Measurements from ENCODE around the gene DHRS7B. TPM values are rescaled to one million over a fixed set of nuclear protein-coding genes. Genes with fewer than 3 reads are reported as not detected.
"Not testable (repeated sequence)": the region's sequence is repeated elsewhere in the genome, so short reads cannot be mapped to it uniquely, and the experiment has no call there.

DHRS7B gene
- total and polyA plus RNA-seq, 2 of the 13 experiments (the other 11 are each of a cell fraction or from before 2014, with no cell fraction given): 20.0 to 35.8 TPM

DNA sequence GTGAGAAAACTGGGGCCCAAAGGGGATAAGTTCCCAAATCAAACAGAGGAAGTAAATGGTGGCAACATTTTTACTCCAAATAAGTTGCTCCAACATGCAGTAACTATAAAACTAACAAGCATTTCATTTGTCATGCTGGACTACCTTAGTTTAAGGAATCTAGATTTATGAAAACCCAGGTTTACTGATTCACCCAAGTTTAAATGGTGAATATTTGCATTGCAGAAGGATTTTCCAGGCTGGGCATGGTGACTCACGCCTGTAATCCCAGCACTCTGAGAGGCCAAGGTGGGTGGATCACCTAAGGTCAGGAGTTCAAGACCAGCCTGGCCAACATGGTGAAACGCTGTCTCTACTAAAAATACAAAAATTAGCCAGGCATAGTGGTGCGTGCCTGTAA, 17.5 kb downstream of the DHRS7B start:
- H3K27me3 ChIP-seq (ENCODE audit: control insufficient read depth in 1 of 2, insufficient read depth in 2 of 2, low read length in 2 of 2); H3K9me3 ChIP-seq (ENCODE audit: low read length); H3K27ac ChIP-seq (ENCODE audit: extremely low read length, insufficient read depth, low read length); H3K79me2 ChIP-seq (ENCODE audit: insufficient read depth, low read length); H2AFZ ChIP-seq (ENCODE audit: low read length); H3K4me3 ChIP-seq (replicated peaks in 1 of 3; ENCODE audit: insufficient read depth in 1 of 3, low read depth in 2 of 3, low read length in 3 of 3); in situ Hi-C loops (cut with HindIII; ENCODE audit: extremely low pct_ligation_motif_present, low pct_unique_long_range_greater_than_20kb); BruUV-seq (replicated peaks); DNase-seq (ENCODE audit: low spot score); H4K20me1 ChIP-seq (ENCODE audit: insufficient read depth, low read length); ATAC-seq; intact Hi-C loops (cut with micrococcal nuclease; ENCODE audit: unreplicated experiment); H3K9ac ChIP-seq (ENCODE audit: insufficient read depth, low read depth, low read length); H3K4me2 ChIP-seq (ENCODE audit: low read depth, low read length); CTCF ChIA-PET (ENCODE audit: low intra/inter-chr PET ratio, low total read pairs); FAIRE-seq; H3K36me3 ChIP-seq (replicated peaks in 1 of 2; ENCODE audit: control insufficient read depth in 1 of 2, insufficient read depth in 2 of 2, low read length in 2 of 2); POLR2A ChIA-PET: not testable (repeated sequence)
- 79% methylated on average over 3 of the region's 3 CpGs for WGBS (ENCODE audit: low lambda C conversion rate)
- H3K4me1 ChIP-seq (ENCODE audit: insufficient read depth, low read length): peaks cover 12% of the 10 kb centered on the region
- TF ChIP-seq FOSL2 (CRISPR knock-in tag; IDR thresholded peaks at IDR 0.05): 0 out of 2 replicates have a peak, but pooled peaks have one; percentile 10

DNA sequence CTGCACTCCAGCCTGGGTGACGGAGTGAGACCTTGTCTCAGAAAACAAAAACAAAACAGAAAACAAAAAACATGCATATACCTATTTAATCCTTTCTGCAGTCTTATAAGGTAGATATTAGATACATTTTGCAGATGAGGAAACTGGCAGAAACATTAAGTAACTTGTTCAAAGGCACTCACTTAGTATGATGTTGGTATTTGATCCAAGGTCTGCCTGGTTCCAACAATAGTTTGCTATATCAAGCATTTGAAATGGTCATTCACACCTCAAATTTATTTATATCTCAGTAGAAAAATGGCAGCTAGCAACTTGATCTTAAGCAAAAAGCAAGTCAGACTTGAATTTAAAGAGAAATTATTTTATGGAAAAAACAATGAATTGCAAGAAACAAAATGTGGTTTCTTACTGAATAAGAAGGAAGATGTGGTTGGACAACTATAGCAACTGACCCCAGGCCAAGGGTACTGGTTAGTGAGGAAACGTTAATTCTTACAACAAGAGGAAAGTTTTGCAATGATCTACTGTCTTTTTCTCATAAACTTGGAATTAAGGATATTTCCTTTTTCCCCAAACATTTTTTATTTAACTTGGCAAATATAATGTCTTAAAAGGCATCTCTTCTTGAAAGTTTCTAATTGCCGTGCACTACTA, 19.7 kb downstream of the DHRS7B start:
- CTCF ChIA-PET (ENCODE audit: low intra/inter-chr PET ratio, low total read pairs): no interaction called here
- no peak for FAIRE-seq
- POLR2A ChIA-PET: no interaction called here

More for the DNA sequence above, 19.7 kb downstream of the DHRS7B start:
- TF ChIP-seq ZNF792 (CRISPR knock-in tag; IDR thresholded peaks at IDR 0.05): no peak
- no peak for TF ChIP-seq ZFY (CRISPR knock-in tag; IDR thresholded peaks at IDR 0.05)
- no peak for TF ChIP-seq SRY (CRISPR knock-in tag; IDR thresholded peaks at IDR 0.05)
- no peak for TF ChIP-seq PRPF4 (IDR thresholded peaks at IDR 0.05; ENCODE audit: low read depth, low read length, poor library complexity, severe bottlenecking)
- TF ChIP-seq PAWR (CRISPR knock-in tag; IDR thresholded peaks at IDR 0.05; ENCODE audit: borderline replicate concordance): no peak
- TF ChIP-seq ZNF468 (CRISPR knock-in tag; IDR thresholded peaks at IDR 0.05): no peak
- TF ChIP-seq DPF2 (CRISPR knock-in tag; IDR thresholded peaks at IDR 0.05; ENCODE audit: borderline replicate concordance, low read depth): no peak
- TF ChIP-seq, protein P1, sequence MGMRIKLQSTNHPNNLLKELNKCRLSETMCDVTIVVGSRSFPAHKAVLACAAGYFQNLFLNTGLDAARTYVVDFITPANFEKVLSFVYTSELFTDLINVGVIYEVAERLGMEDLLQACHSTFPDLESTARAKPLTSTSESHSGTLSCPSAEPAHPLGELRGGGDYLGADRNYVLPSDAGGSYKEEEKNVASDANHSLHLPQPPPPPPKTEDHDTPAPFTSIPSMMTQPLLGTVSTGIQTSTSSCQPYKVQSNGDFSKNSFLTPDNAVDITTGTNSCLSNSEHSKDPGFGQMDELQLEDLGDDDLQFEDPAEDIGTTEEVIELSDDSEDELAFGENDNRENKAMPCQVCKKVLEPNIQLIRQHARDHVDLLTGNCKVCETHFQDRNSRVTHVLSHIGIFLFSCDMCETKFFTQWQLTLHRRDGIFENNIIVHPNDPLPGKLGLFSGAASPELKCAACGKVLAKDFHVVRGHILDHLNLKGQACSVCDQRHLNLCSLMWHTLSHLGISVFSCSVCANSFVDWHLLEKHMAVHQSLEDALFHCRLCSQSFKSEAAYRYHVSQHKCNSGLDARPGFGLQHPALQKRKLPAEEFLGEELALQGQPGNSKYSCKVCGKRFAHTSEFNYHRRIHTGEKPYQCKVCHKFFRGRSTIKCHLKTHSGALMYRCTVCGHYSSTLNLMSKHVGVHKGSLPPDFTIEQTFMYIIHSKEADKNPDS (CRISPR knock-in tag; IDR thresholded peaks at IDR 0.05): no peak
- TF ChIP-seq ZNF30 (CRISPR knock-in tag; IDR thresholded peaks at IDR 0.05): no peak
- TF ChIP-seq, protein P2, sequence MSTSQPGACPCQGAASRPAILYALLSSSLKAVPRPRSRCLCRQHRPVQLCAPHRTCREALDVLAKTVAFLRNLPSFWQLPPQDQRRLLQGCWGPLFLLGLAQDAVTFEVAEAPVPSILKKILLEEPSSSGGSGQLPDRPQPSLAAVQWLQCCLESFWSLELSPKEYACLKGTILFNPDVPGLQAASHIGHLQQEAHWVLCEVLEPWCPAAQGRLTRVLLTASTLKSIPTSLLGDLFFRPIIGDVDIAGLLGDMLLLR (CRISPR knock-in tag; IDR thresholded peaks at IDR 0.05): no peak
- in situ Hi-C loops (cut with HindIII; ENCODE audit: extremely low pct_ligation_motif_present, low pct_unique_long_range_greater_than_20kb): no loop called here
- Histone ChIP-seq H4K20me1 (ENCODE audit: insufficient read depth, low read length) (no peaks in the 10 kb centered on the region), H3K27me3 (ENCODE audit: control insufficient read depth in 1 of 2, insufficient read depth in 2 of 2, low read length in 2 of 2) (no peaks in the 10 kb centered on the region), H3K9ac (ENCODE audit: insufficient read depth, low read depth, low read length) (no peak overlapping the region), H3K36me3 (replicated peaks in 1 of 2; ENCODE audit: control insufficient read depth in 1 of 2, insufficient read depth in 2 of 2, low read length in 2 of 2) (no peaks in the 10 kb centered on the region), H2AFZ (ENCODE audit: low read length) (no peak overlapping the region), H3K4me2 (ENCODE audit: low read depth, low read length) (no peak overlapping the region), H3K27ac (ENCODE audit: extremely low read length, insufficient read depth, low read length) (no peak overlapping the region), H3K79me2 (ENCODE audit: insufficient read depth, low read length) (no peaks in the 10 kb centered on the region), H3K4me1 (ENCODE audit: insufficient read depth, low read length) (peaks cover under 1% of the 10 kb centered on the region; the same call in 1 of the 2 replicates), H3K9me3 (ENCODE audit: low read length) (no peaks in the 10 kb centered on the region), H3K4me3 (replicated peaks in 1 of 3; ENCODE audit: insufficient read depth in 1 of 3, low read depth in 2 of 3, low read length in 3 of 3) (no peak overlapping the region)
- DNase-seq (ENCODE audit: low spot score): no peak
- intact Hi-C loops (cut with micrococcal nuclease; ENCODE audit: unreplicated experiment): no loop called here
- no TSS peak for BruUV-seq (replicated peaks)
- WGBS (ENCODE audit: low lambda C conversion rate): 99% methylated on average over 3 of the region's 3 CpGs
- no peak for ATAC-seq
